Gastroesophageal sphincter (tissue), 3 donors: ENCODE data around the gene IRGQ.

Source experiments
- EP300 ChIP-seq: sonication (generic); formaldehyde crosslinking; IDR thresholded peaks from one replicate; pipeline ENCODE4 v1.6.1; 2017; ENCODE audit warnings: antibody characterized with exemption, mild to moderate bottlenecking
- POLR2A ChIP-seq, 2 donors: fragments of 450-650 bp; IDR thresholded peaks; one replicate each; pipeline ENCODE4 v1.6.1; 2017; ENCODE audit warnings: antibody characterized with exemption in 2 of 2, mild to moderate bottlenecking in 2 of 2, moderate library complexity in 1 of 2
- POLR2AphosphoS5 ChIP-seq: sonication (generic); formaldehyde crosslinking; IDR thresholded peaks from one replicate; pipeline ENCODE4 v1.6.1; 2017; ENCODE audit warnings: antibody characterized with exemption
- TF ChIP-seq, protein P1 (sequence below), 4 experiments: fragments of 200-600 bp in 2 of 4; fragments of 450-650 bp in 2 of 4; sonication (generic) in 1 of 4; IDR thresholded peaks; one replicate each; pipeline ENCODE4 v1.5.1; 2017 to 2019; ENCODE audit warnings: antibody characterized with exemption in 4 of 4, mild to moderate bottlenecking in 2 of 4, moderate library complexity in 2 of 4

GRCh38 chr19:43639519-43640423, 43.8 kb upstream of the IRGQ start, which contains the start of gene CADM4:
- TF ChIP-seq, protein P1, sequence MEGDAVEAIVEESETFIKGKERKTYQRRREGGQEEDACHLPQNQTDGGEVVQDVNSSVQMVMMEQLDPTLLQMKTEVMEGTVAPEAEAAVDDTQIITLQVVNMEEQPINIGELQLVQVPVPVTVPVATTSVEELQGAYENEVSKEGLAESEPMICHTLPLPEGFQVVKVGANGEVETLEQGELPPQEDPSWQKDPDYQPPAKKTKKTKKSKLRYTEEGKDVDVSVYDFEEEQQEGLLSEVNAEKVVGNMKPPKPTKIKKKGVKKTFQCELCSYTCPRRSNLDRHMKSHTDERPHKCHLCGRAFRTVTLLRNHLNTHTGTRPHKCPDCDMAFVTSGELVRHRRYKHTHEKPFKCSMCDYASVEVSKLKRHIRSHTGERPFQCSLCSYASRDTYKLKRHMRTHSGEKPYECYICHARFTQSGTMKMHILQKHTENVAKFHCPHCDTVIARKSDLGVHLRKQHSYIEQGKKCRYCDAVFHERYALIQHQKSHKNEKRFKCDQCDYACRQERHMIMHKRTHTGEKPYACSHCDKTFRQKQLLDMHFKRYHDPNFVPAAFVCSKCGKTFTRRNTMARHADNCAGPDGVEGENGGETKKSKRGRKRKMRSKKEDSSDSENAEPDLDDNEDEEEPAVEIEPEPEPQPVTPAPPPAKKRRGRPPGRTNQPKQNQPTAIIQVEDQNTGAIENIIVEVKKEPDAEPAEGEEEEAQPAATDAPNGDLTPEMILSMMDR (IDR thresholded peaks at IDR 0.05), result no peak
- TF ChIP-seq POLR2AphosphoS5, result no peak
- TF ChIP-seq POLR2A (IDR thresholded peaks at IDR 0.05), result no peak
- TF ChIP-seq EP300, result no peak
